ENCODE measurements around the gene PRKAG2.

DNA sequence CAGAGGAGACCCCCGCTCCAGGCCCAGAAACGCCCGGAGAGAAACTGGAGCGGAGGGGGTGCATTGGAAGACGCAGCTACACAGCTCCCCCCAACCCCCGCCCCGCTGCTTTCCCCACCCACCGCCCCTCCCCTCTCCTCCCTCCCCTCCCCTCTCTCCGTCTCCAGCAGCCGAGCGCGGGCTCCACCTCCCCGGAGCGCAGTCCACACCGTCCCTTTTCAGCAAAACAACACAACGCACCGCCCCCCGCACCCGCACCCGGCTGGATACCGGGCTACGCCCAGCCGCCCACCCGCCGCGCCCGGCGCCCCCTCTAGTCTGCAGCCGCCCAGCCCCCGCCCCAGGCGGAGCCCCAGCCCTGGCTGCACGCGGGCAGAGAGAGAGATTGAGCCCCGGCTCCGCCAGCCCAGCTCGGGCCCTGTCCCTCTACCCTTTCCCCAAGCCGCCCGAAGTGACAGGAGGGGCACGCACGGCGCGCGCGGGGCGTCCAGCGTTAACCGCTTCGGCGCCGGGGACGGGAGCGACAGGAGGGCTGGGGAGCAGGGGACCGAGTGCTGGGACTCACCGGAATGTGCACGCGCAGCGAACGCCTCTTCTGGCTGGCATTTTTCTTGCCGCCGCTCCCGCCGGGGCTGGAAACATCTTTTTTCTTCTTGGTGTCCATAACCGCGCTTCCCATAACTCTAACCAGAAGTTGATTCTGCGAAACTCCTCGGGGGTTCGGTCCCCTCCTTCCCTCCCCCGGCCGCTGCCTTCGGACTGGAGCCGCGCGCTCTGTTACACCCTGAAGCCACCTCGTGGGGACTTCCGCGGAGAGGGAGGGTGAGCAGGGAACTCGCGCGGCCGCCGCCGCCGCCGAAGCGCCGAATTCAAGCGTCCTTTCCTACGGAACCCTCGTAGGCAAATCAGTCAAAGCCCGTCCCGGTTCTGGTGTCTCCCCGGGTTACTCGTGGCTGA, 695 bp downstream of the PRKAG2 start:
- TF ChIP-seq, protein P1, sequence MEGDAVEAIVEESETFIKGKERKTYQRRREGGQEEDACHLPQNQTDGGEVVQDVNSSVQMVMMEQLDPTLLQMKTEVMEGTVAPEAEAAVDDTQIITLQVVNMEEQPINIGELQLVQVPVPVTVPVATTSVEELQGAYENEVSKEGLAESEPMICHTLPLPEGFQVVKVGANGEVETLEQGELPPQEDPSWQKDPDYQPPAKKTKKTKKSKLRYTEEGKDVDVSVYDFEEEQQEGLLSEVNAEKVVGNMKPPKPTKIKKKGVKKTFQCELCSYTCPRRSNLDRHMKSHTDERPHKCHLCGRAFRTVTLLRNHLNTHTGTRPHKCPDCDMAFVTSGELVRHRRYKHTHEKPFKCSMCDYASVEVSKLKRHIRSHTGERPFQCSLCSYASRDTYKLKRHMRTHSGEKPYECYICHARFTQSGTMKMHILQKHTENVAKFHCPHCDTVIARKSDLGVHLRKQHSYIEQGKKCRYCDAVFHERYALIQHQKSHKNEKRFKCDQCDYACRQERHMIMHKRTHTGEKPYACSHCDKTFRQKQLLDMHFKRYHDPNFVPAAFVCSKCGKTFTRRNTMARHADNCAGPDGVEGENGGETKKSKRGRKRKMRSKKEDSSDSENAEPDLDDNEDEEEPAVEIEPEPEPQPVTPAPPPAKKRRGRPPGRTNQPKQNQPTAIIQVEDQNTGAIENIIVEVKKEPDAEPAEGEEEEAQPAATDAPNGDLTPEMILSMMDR (conservative IDR thresholded peaks at IDR 0.05; ENCODE audit: low read depth, low read length): no peak
- no peak for TF ChIP-seq EZH2 (IDR thresholded peaks at IDR 0.05; ENCODE audit: low read length, unreplicated experiment)
- no peak for TF ChIP-seq EZH2phosphoT487 (IDR thresholded peaks at IDR 0.05; ENCODE audit: borderline replicate concordance, low read length)

All from PC-3 (cell line).